HEK293 (cell line): ENCODE data around the gene LPO.

Experiments
- CTCF ChIA-PET: fragments of 350-600 bp; formaldehyde crosslinking; extraction: SDS; loops from one replicate; lab custom pipeline; 2021; ENCODE audit warnings: antibody characterized with exemption; lab: Yijun Ruan, JAX
- POLR2A ChIA-PET: fragments of 300-600 bp; formaldehyde crosslinking; extraction: SDS; loops from one replicate; lab custom pipeline; 2020; ENCODE audit warnings: antibody characterized with exemption, inconsistent platforms; lab: Yijun Ruan, JAX
- H3K27ac ChIP-seq: fragments of 200-500 bp; sonication (Bioruptor generic); 2 replicates; pipeline ENCODE4 v1.5.1; 2014; ENCODE audit warnings: low read depth, low read length, control low read depth, inconsistent platforms; ENCODE audit errors: extremely low read depth
- H3K36me3 ChIP-seq, 2 experiments: fragments of 200-500 bp in 1 of 2; sonication (Bioruptor generic) in 1 of 2; 1 replicate in 1 of 2; 2 replicates in 1 of 2; pipeline ENCODE4 v1.5.1; 2014 to 2017; ENCODE audit warnings: inconsistent platforms in 2 of 2, low read length in 2 of 2; ENCODE audit not compliant: control insufficient read depth in 2 of 2, insufficient read depth in 1 of 2
- H3K4me1 ChIP-seq: fragments of 200-500 bp; sonication (Bioruptor generic); 2 replicates; pipeline ENCODE4 v1.5.1; 2014; ENCODE audit warnings: mild to moderate bottlenecking, low read length, inconsistent platforms; ENCODE audit not compliant: control insufficient read depth, insufficient read depth
- H3K4me3 ChIP-seq: 2 replicates; pipeline ENCODE4 v1.5.1; 2011; ENCODE audit warnings: low read depth, mild to moderate bottlenecking, control low read depth, low read length, moderate library complexity
- H3K9me3 ChIP-seq: fragments of 200-500 bp; sonication (Bioruptor generic); 2 replicates; pipeline ENCODE4 v1.5.1; 2014; ENCODE audit warnings: low read depth, low read length, inconsistent platforms; ENCODE audit not compliant: control insufficient read depth, insufficient read depth
- BCL11A ChIP-seq: fragments of 450-650 bp; formaldehyde crosslinking; IDR thresholded peaks from 2 replicates; pipeline ENCODE4 v1.5.1; 2016; ENCODE audit warnings: low read depth, missing biosample characterization, missing genetic modification characterization
- HOXD13 ChIP-seq: sonication (generic); formaldehyde crosslinking; IDR thresholded peaks from 2 replicates; pipeline ENCODE4 v1.8.0; 2022; ENCODE audit warnings: missing genetic modification reagents, borderline replicate concordance
- MZF1 ChIP-seq: fragments of 450-650 bp; formaldehyde crosslinking; IDR thresholded peaks from 2 replicates; pipeline ENCODE4 v1.5.1; 2017; ENCODE audit warnings: missing biosample characterization, missing genetic modification characterization, borderline replicate concordance
- ZBTB17 ChIP-seq: fragments of 450-650 bp; formaldehyde crosslinking; IDR thresholded peaks from 2 replicates; pipeline ENCODE4 v1.5.1; 2016; ENCODE audit warnings: missing biosample characterization, missing genetic modification characterization
- ZNF112 ChIP-seq: fragments of 450-650 bp; formaldehyde crosslinking; IDR thresholded peaks from 2 replicates; pipeline ENCODE4 v1.5.0; 2017; ENCODE audit warnings: missing biosample characterization, missing genetic modification characterization
- ZNF155 ChIP-seq: fragments of 450-650 bp; formaldehyde crosslinking; IDR thresholded peaks from 2 replicates; pipeline ENCODE4 v1.5.1; 2016; ENCODE audit warnings: missing biosample characterization, missing genetic modification characterization
- ZNF211 ChIP-seq: fragments of 450-650 bp; formaldehyde crosslinking; IDR thresholded peaks from 2 replicates; pipeline ENCODE4 v1.5.1; 2016; ENCODE audit warnings: low read depth, missing biosample characterization, missing genetic modification characterization
- ZNF214 ChIP-seq: fragments of 450-650 bp; formaldehyde crosslinking; IDR thresholded peaks from 2 replicates; pipeline ENCODE4 v1.5.1; 2017; ENCODE audit warnings: missing biosample characterization, mild to moderate bottlenecking, missing genetic modification characterization, borderline replicate concordance
- ZNF549 ChIP-seq: fragments of 450-650 bp; IDR thresholded peaks from 2 replicates; pipeline ENCODE4 v1.5.1; 2018; ENCODE audit warnings: missing biosample characterization, missing genetic modification characterization, mild to moderate bottlenecking, inconsistent platforms, moderate library complexity
- ZNF600 ChIP-seq: fragments of 450-650 bp; formaldehyde crosslinking; IDR thresholded peaks from 2 replicates; pipeline ENCODE4 v1.5.1; 2016; ENCODE audit warnings: missing biosample characterization, missing genetic modification characterization
- ZNF792 ChIP-seq: fragments of 450-650 bp; formaldehyde crosslinking; IDR thresholded peaks from 2 replicates; pipeline ENCODE4 v1.5.1; 2016; ENCODE audit warnings: missing biosample characterization, missing genetic modification characterization
- TF ChIP-seq, protein P1 (sequence below): fragments of 450-650 bp; formaldehyde crosslinking; conservative IDR thresholded peaks from 2 replicates; pipeline ENCODE4 v1.5.1; 2016; ENCODE audit warnings: low read depth, missing biosample characterization, missing genetic modification characterization
- TF ChIP-seq, protein P2 (sequence below): fragments of 450-650 bp; formaldehyde crosslinking; IDR thresholded peaks from 2 replicates; pipeline ENCODE4 v1.5.1; 2016; ENCODE audit warnings: missing biosample characterization, missing genetic modification characterization
- TF ChIP-seq, protein P3 (sequence below): fragments of 450-650 bp; formaldehyde crosslinking; IDR thresholded peaks from 2 replicates; pipeline ENCODE4 v1.5.1; 2017; ENCODE audit warnings: missing biosample characterization, missing genetic modification characterization

LPO gene

DNA sequence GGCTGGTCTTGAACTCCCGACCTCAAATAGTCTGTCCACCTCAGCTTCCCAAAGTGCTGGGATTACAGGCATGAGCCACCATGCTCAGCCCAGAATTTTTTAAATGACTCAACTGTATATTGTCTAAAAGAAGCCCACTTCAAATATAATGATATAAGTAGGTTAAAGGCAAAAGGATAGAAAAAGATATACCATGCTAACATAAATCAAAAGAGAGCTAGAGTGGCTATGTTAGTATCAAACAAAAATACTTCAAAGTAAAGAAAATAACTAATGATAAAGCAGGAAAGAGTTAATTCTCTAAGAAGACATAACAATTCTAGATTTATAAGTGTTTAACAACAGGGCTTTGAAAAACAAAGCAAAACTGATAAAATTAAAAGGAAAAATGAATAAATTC is 55.6 kb downstream of the LPO start:
- H3K4me3 ChIP-seq, result no peak overlapping the region
- no peaks in the 10 kb centered on the region for H3K9me3 ChIP-seq
- CTCF ChIA-PET, result interaction anchor here (0.6 to 0.9 kb wide), 5 partner anchors 10 to 407 kb away, joined by 4 to 9 read pairs (median 5); no protein-coding TSS in a partner anchor
- peaks cover 7% of the 10 kb centered on the region; the same call in 1 of the 2 replicates for H3K4me1 ChIP-seq
- TF ChIP-seq ZNF792 (tag by site-specific recombination), result no peak
- peak; percentile 96 for TF ChIP-seq ZNF211
- no peak overlapping the region for H3K27ac ChIP-seq
- H3K36me3 ChIP-seq, result no peaks in the 10 kb centered on the region
- POLR2A ChIA-PET, result no interaction called here

DNA sequence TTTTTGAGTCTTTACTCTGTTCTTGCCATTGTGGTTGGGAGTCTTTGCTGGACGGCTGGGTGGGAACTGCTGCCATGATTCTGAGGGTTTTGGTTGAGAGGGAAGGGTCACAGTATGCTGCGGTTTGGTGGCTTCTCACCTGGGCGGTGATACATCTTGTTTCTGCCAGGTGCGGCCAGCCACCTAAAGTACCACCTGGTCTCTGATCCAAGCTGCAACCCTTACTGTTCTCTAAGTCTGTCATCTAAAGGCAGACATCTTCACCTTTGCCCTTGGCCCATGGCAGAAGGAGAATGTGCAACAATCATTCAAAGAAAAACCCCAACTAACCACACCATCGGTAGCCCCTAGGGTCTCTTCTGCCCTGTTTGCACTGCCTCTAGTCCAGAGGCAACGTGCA is 62.0 kb downstream of the LPO start:
- ChIA-PET CTCF (interaction anchor here (0.6 to 1.2 kb wide), 3 partner anchors 7 to 126 kb away, joined by 3 to 4 read pairs (median 3); no protein-coding TSS in a partner anchor), POLR2A (no interaction called here)
- H3K4me3 ChIP-seq, result no peak overlapping the region
- H3K4me1 ChIP-seq, result no peaks in the 10 kb centered on the region
- no peak overlapping the region for H3K27ac ChIP-seq
- no peak for TF ChIP-seq BCL11A (tag by site-specific recombination)
- TF ChIP-seq ZNF112 (tag by site-specific recombination), result no peak
- no peaks in the 10 kb centered on the region for H3K36me3 ChIP-seq
- H3K9me3 ChIP-seq, result no peaks in the 10 kb centered on the region

DNA sequence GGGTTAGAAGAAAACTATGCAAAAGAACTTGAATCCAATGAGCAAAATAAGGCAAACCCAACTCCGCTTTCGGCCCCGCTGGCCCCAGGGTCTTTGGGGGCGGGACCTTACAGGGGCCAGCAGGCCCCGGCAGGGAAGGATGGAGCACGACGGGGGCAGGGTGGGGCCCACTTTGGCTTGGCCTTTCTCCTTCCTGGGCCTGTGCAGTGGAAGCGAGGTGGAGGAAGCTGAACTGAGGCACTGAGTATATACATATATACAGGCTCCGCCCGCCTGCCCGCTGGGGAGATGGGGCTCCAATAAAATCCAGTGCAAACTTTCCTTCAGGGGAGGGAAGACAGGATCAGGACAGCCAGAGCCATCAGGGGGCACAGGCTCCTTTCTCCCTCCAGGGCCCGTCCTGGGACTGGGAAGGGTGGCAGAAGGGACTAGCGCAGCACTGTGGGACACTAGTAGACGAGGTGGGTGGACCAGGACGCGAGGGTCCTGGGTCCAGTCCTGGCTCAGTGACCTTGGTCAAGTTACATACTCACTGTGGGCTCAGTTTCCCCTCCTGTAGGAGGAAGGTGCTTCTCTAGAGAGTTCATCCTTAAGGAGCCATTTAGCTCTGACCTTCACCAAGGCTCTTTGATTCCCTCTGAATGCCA is 63.2 kb downstream of the LPO start:
- Histone ChIP-seq H3K9me3 (no peaks in the 10 kb centered on the region), H3K4me3 (no peak overlapping the region), H3K4me1 (no peaks in the 10 kb centered on the region), H3K36me3 (no peaks in the 10 kb centered on the region), H3K27ac (no peak overlapping the region)
- no peak for TF ChIP-seq HOXD13 (CRISPR knock-in tag)
- TF ChIP-seq, protein P1, sequence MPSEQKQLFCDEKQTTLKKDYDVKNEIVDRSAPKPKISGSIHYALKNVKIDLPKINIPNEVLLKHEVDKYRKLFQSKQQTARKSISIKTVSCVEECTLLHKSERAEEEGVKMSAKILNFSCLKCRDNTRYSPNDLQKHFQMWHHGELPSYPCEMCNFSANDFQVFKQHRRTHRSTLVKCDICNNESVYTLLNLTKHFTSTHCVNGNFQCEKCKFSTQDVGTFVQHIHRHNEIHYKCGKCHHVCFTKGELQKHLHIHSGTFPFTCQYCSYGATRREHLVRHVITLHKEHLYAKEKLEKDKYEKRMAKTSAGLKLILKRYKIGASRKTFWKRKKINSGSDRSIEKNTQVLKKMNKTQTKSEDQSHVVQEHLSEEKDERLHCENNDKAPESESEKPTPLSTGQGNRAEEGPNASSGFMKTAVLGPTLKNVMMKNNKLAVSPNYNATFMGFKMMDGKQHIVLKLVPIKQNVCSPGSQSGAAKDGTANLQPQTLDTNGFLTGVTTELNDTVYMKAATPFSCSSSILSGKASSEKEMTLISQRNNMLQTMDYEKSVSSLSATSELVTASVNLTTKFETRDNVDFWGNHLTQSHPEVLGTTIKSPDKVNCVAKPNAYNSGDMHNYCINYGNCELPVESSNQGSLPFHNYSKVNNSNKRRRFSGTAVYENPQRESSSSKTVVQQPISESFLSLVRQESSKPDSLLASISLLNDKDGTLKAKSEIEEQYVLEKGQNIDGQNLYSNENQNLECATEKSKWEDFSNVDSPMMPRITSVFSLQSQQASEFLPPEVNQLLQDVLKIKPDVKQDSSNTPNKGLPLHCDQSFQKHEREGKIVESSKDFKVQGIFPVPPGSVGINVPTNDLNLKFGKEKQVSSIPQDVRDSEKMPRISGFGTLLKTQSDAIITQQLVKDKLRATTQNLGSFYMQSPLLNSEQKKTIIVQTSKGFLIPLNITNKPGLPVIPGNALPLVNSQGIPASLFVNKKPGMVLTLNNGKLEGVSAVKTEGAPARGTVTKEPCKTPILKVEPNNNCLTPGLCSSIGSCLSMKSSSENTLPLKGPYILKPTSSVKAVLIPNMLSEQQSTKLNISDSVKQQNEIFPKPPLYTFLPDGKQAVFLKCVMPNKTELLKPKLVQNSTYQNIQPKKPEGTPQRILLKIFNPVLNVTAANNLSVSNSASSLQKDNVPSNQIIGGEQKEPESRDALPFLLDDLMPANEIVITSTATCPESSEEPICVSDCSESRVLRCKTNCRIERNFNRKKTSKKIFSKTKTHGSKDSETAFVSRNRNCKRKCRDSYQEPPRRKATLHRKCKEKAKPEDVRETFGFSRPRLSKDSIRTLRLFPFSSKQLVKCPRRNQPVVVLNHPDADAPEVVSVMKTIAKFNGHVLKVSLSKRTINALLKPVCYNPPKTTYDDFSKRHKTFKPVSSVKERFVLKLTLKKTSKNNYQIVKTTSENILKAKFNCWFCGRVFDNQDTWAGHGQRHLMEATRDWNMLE (tag by site-specific recombination), result no peak
- TF ChIP-seq, protein P2, sequence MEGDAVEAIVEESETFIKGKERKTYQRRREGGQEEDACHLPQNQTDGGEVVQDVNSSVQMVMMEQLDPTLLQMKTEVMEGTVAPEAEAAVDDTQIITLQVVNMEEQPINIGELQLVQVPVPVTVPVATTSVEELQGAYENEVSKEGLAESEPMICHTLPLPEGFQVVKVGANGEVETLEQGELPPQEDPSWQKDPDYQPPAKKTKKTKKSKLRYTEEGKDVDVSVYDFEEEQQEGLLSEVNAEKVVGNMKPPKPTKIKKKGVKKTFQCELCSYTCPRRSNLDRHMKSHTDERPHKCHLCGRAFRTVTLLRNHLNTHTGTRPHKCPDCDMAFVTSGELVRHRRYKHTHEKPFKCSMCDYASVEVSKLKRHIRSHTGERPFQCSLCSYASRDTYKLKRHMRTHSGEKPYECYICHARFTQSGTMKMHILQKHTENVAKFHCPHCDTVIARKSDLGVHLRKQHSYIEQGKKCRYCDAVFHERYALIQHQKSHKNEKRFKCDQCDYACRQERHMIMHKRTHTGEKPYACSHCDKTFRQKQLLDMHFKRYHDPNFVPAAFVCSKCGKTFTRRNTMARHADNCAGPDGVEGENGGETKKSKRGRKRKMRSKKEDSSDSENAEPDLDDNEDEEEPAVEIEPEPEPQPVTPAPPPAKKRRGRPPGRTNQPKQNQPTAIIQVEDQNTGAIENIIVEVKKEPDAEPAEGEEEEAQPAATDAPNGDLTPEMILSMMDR (tag by site-specific recombination), result no peak
- no peak for TF ChIP-seq ZNF155 (tag by site-specific recombination)
- TF ChIP-seq ZNF214, result no peak
- TF ChIP-seq ZBTB17 (tag by site-specific recombination), result no peak
- no peak for TF ChIP-seq ZNF549 (tag by site-specific recombination)
- TF ChIP-seq, protein P3, sequence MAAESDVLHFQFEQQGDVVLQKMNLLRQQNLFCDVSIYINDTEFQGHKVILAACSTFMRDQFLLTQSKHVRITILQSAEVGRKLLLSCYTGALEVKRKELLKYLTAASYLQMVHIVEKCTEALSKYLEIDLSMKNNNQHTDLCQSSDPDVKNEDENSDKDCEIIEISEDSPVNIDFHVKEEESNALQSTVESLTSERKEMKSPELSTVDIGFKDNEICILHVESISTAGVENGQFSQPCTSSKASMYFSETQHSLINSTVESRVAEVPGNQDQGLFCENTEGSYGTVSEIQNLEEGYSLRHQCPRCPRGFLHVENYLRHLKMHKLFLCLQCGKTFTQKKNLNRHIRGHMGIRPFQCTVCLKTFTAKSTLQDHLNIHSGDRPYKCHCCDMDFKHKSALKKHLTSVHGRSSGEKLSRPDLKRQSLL (tag by site-specific recombination), result no peak
- no peak for TF ChIP-seq MZF1 (tag by site-specific recombination)
- TF ChIP-seq ZNF600, result no peak
- ChIA-PET POLR2A (no interaction called here), CTCF (interaction anchor here (0.5 to 3.9 kb wide), 5 partner anchors 15 to 1383 kb away, joined by 3 to 38 read pairs (median 3); no protein-coding TSS in a partner anchor)
